Right lobe of liver (tissue), 6 donors: Measurements from ENCODE around the gene SLC25A47. TPM values are rescaled to one million over a fixed set of nuclear protein-coding genes. Genes with fewer than 3 reads are reported as not detected.
A peak's percentile ranks its signal among the peaks of the same experiment; 100 is the strongest.

Experiments
- ATAC-seq, 4 donors: fragments of 200-7000 bp; cut with Tn5 transposase; one replicate each; pipeline ENCODE4 v1.9.1; 2020; ENCODE audit warnings: mild to moderate bottlenecking in 4 of 4, moderate library complexity in 4 of 4
- DNase-seq, 3 donors: peaks; one replicate each; pipeline ENCODE4 v3.0.0-alpha.2; 2020
- H3K27ac ChIP-seq, 3 donors: fragments of 200-600 bp; one replicate each; pipeline ENCODE4 v1.8.0; 2022
- H3K27me3 ChIP-seq, 2 donors: fragments of 200-600 bp; one replicate each; pipeline ENCODE4 v1.8.0; 2022
- H3K36me3 ChIP-seq, 4 donors: fragments of 200-600 bp; sonication (generic) in 1 of 4; one replicate each; pipeline versions ENCODE4 v1.5.1 to v1.8.0; 2017 to 2022; ENCODE audit warnings: control low read depth in 1 of 4
- H3K4me1 ChIP-seq, 4 donors: fragments of 200-600 bp; sonication (generic) in 1 of 4; one replicate each; pipeline versions ENCODE4 v1.5.1 to v1.8.0; 2017 to 2022; ENCODE audit warnings: control low read depth in 1 of 4
- H3K4me3 ChIP-seq, 3 donors: fragments of 200-600 bp; one replicate each; pipeline ENCODE4 v1.8.0; 2022
- H3K9me3 ChIP-seq, 4 donors: fragments of 200-600 bp; sonication (generic) in 1 of 4; one replicate each; pipeline versions ENCODE4 v1.5.1 to v1.8.0; 2017 to 2022; ENCODE audit warnings: control low read depth in 1 of 4
- POLR2A ChIP-seq: fragments of 450-650 bp; IDR thresholded peaks from one replicate; pipeline ENCODE4 v1.6.1; 2017; ENCODE audit warnings: antibody characterized with exemption, mild to moderate bottlenecking
- WGBS: methylation state at CpG from one replicate; pipeline ENCODE4 v1.1.6; 2018; ENCODE audit warnings: low coverage, low lambda C conversion rate; ENCODE audit not compliant: insufficient coverage; ENCODE audit errors: missing lambda C conversion rate; 5-methylcytosine and 5-hydroxymethylcytosine counted together
- intact Hi-C, 2 donors: fragments of 100-400 bp; cut with DNase I; formaldehyde crosslinking; loops; one replicate each; pipeline versions ENCODE4 v1.11.2 to v1.14.1; 2022
- total RNA-seq, 6 experiments: library from RNA; depleted of rRNA in 2 of 6; stranded (reverse); fragments of >200 nt in 2 of 6; fragmentation: NEBNext Ultra II Directional in 3 of 6; extraction: Animal tissue kit (Norgen Biotek cat#: 25700) in 3 of 6; gene quantifications; one replicate each; pipeline versions ENCODE4 v1.1.0 to v1.2.4, GENCODE V29; 2016 to 2023
- TF ChIP-seq, protein P1 (sequence below), 4 donors: fragments of 200-600 bp in 3 of 4; fragments of 450-650 bp in 1 of 4; IDR thresholded peaks; one replicate each; pipeline versions ENCODE4 v1.5.1 to v1.8.0; 2016 to 2022; ENCODE audit warnings: antibody characterized with exemption in 4 of 4, mild to moderate bottlenecking in 2 of 4
- donor health status: DM: no; HTN: yes; CAD: no.
- donor health status: DM: no; HTN: no; CAD: no.
- donor health status: DM: no; HTN: no; CAD: no.
- donor health status: DM: no; HTN: yes; CAD: no.
- donor health status: DM: no; HTN: yes; CAD: no.

SLC25A47 gene
- total RNA-seq, 6 experiments from 2014 or later = 74.8 to 378 (median 229) TPM

- H3K4me3 ChIP-seq = no peak overlapping the region
- TF ChIP-seq, protein P1, sequence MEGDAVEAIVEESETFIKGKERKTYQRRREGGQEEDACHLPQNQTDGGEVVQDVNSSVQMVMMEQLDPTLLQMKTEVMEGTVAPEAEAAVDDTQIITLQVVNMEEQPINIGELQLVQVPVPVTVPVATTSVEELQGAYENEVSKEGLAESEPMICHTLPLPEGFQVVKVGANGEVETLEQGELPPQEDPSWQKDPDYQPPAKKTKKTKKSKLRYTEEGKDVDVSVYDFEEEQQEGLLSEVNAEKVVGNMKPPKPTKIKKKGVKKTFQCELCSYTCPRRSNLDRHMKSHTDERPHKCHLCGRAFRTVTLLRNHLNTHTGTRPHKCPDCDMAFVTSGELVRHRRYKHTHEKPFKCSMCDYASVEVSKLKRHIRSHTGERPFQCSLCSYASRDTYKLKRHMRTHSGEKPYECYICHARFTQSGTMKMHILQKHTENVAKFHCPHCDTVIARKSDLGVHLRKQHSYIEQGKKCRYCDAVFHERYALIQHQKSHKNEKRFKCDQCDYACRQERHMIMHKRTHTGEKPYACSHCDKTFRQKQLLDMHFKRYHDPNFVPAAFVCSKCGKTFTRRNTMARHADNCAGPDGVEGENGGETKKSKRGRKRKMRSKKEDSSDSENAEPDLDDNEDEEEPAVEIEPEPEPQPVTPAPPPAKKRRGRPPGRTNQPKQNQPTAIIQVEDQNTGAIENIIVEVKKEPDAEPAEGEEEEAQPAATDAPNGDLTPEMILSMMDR (IDR thresholded peaks at IDR 0.05) = no peak
- no peak for TF ChIP-seq POLR2A
- ATAC-seq (peak in 1 of 4 donors; percentile 0), DNase-seq (peak in 1 of 3 donors; percentile 44)
- WGBS = 59% methylated on average over 7 of the region's 8 CpGs
- peak overlapping the region in 1 of 3 donors; percentile 24 for H3K27ac ChIP-seq
- peaks cover 0 to 15% (median 0%) of the 10 kb centered on the region in 4 donors for H3K4me1 ChIP-seq
- intact Hi-C loops = no loop called here
- no peaks in the 10 kb centered on the region for H3K9me3 ChIP-seq
- H3K27me3 ChIP-seq = no peaks in the 10 kb centered on the region
- peaks cover 0 to 37% (median 11%) of the 10 kb centered on the region in 4 donors for H3K36me3 ChIP-seq
Measured at GRCh38 chr14:100333311-100333710, 10.2 kb downstream of the SLC25A47 start.

- intact Hi-C loops = no loop called here
- peak in 2 of 3 donors; percentile 52 to 55 for DNase-seq
- TF ChIP-seq, protein P1 (IDR thresholded peaks at IDR 0.05) = no peak
- no peak for TF ChIP-seq POLR2A
- H3K27me3 ChIP-seq = no peaks in the 10 kb centered on the region
- peaks cover 0 to 32% (median 8%) of the 10 kb centered on the region in 4 donors for H3K36me3 ChIP-seq
- H3K4me3 ChIP-seq = no peak overlapping the region
- no peaks in the 10 kb centered on the region for H3K9me3 ChIP-seq
- peaks cover 0 to 10% (median 0%) of the 10 kb centered on the region in 4 donors for H3K4me1 ChIP-seq
- H3K27ac ChIP-seq = peak overlapping the region in 1 of 3 donors; percentile 24
- WGBS = 19% methylated on average over 7 of the region's 7 CpGs
- ATAC-seq = peak in 1 of 4 donors; percentile 19
Measured at GRCh38 chr14:100333827-100334226, 10.7 kb downstream of the SLC25A47 start.

DNA sequence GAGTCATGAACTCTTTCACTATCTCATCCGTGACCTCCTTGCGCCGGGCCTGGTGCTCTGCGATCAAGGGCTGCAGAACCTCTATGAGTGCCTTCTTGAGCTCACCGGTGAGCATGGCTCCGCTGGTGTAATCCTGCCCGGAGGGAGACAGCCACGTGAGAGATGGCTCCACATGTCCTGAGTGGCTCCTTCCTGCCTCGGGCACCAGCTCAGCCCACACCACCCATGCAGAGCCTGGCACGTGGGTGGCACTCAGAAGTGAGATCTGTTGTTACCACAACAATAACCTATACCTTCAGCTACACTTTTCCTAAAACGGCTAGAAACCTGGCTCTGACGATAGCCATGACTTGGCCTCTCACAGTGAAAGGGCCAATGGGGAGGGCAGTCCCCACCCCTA is 11.8 kb downstream of the SLC25A47 start:
- intact Hi-C loops = no loop called here

GRCh38 chr14:100336618-100337530 is 13.7 kb downstream of the SLC25A47 start:
- Histone ChIP-seq H3K36me3 (peaks cover 0 to 17% (median 4%) of the 10 kb centered on the region in 4 donors), H3K27me3 (no peaks in the 10 kb centered on the region), H3K4me1 (peaks cover 0 to 14% (median 0%) of the 10 kb centered on the region in 4 donors), H3K4me3 (no peak overlapping the region), H3K9me3 (no peaks in the 10 kb centered on the region), H3K27ac (no peak overlapping the region)
- intact Hi-C loops = no loop called here
- 94% methylated on average over 14 of the region's 18 CpGs for WGBS
- no peak for TF ChIP-seq POLR2A
- TF ChIP-seq, protein P1 (IDR thresholded peaks at IDR 0.05) = no peak
- ATAC-seq = no peak
- DNase-seq = peak in 2 of 3 donors; percentile 33 to 35

More for the DNA sequence above, 11.8 kb downstream of the SLC25A47 start:
- DNase-seq (peak in 2 of 3 donors; percentile 40), ATAC-seq (no peak)
- Histone ChIP-seq H3K9me3 (no peaks in the 10 kb centered on the region), H3K36me3 (peaks cover 0 to 21% (median 4%) of the 10 kb centered on the region in 4 donors), H3K27me3 (no peaks in the 10 kb centered on the region), H3K4me1 (peaks cover 0 to 7% (median 0%) of the 10 kb centered on the region in 4 donors), H3K4me3 (no peak overlapping the region), H3K27ac (no peak overlapping the region)
- TF ChIP-seq POLR2A = no peak
- TF ChIP-seq, protein P1 (IDR thresholded peaks at IDR 0.05) = no peak
- WGBS = 90% methylated on average over 7 of the region's 12 CpGs
